Measurements from ENCODE around the gene FHOD3. TPM values are rescaled to one million over a fixed set of nuclear protein-coding genes. Genes with fewer than 3 reads are reported as not detected.

Gene FHOD3
- polyA plus RNA-seq, 2 of the 4 experiments (the other 2 are of a cell fraction) = 2.5 to 3.6 TPM

GRCh38 chr18:36627637-36628036, 330.1 kb downstream of the FHOD3 start (continued):
- TF ChIP-seq E2F6 (IDR thresholded peaks at IDR 0.05; ENCODE audit: borderline replicate concordance, low read depth) = no peak

- Histone ChIP-seq H3K4me2 (no peak overlapping the region), H3K4me1 (no peaks in the 10 kb centered on the region), H3K9me3 (no peaks in the 10 kb centered on the region), H3K4me3 (no peak overlapping the region), H3K27ac (no peak overlapping the region)
- ATAC-seq (no peak), FAIRE-seq (no peak), DNase-seq (ENCODE audit: low read depth in 1 of 2, low spot score in 1 of 2) (no peak)
- CTCF ChIA-PET = no interaction called here
- TF ChIP-seq CEBPB (IDR thresholded peaks at IDR 0.05) = no peak
- TF ChIP-seq NPAS2 (CRISPR knock-in tag; IDR thresholded peaks at IDR 0.05; ENCODE audit: borderline replicate concordance) = no peak
- TF ChIP-seq POLR2A (IDR thresholded peaks at IDR 0.05; ENCODE audit: low read length) = no peak
- no peak for TF ChIP-seq HOXB13 (CRISPR knock-in tag; IDR thresholded peaks at IDR 0.05; ENCODE audit: low read depth)
- no peak for TF ChIP-seq MYC (IDR thresholded peaks at IDR 0.05; ENCODE audit: borderline replicate concordance, low read length)
- TF ChIP-seq PHF8 (IDR thresholded peaks at IDR 0.05; ENCODE audit: borderline replicate concordance, low read depth) = no peak
- no peak for TF ChIP-seq SREBF2 (IDR thresholded peaks at IDR 0.05)
- no peak for TF ChIP-seq RARB (CRISPR knock-in tag; IDR thresholded peaks at IDR 0.05)
- no peak for TF ChIP-seq MAFK (IDR thresholded peaks at IDR 0.05; ENCODE audit: partially characterized antibody)
- no peak for TF ChIP-seq EHF (CRISPR knock-in tag; IDR thresholded peaks at IDR 0.05)
- no peak for TF ChIP-seq NR3C1 (IDR thresholded peaks at IDR 0.05)
- POLR2A ChIA-PET = no interaction called here
- 31% methylated on average over 2 of the region's 2 CpGs for WGBS (ENCODE audit: missing lambda C conversion rate)
Observed at GRCh38 chr18:36628435-36629137, 331.1 kb downstream of the FHOD3 start.

- no peak overlapping the region for H3K4me3 ChIP-seq
- no peak overlapping the region for H3K4me2 ChIP-seq
- no peak overlapping the region for H3K27ac ChIP-seq
- H3K9me3 ChIP-seq = no peaks in the 10 kb centered on the region
- FAIRE-seq = no peak
- TF ChIP-seq ELK1 (IDR thresholded peaks at IDR 0.05; ENCODE audit: low read depth, low read length) = no peak
- no peak for TF ChIP-seq KDM5A (IDR thresholded peaks at IDR 0.05)
- TF ChIP-seq SREBF2 (IDR thresholded peaks at IDR 0.05) = no peak
- no peak for TF ChIP-seq PHF8 (IDR thresholded peaks at IDR 0.05; ENCODE audit: borderline replicate concordance, low read depth)
- no peak for TF ChIP-seq NPAS2 (CRISPR knock-in tag; IDR thresholded peaks at IDR 0.05; ENCODE audit: borderline replicate concordance)
- TF ChIP-seq HES2 (IDR thresholded peaks at IDR 0.05) = no peak
- no peak for TF ChIP-seq ZC3H11A (IDR thresholded peaks at IDR 0.05)
- TF ChIP-seq POLR2AphosphoS2 (conservative IDR thresholded peaks at IDR 0.05; ENCODE audit: low read length) = no peak
- no peak for DNase-seq (ENCODE audit: low read depth in 1 of 2, low spot score in 1 of 2)
- no peaks in the 10 kb centered on the region for H3K4me1 ChIP-seq
- no peak for ATAC-seq
- WGBS (ENCODE audit: missing lambda C conversion rate) = 39% methylated on average over 4 of the region's 4 CpGs
- CTCF ChIA-PET = no interaction called here
- POLR2A ChIA-PET = no interaction called here
Observed at GRCh38 chr18:36629138-36629530, 331.6 kb downstream of the FHOD3 start.

- POLR2A ChIA-PET = no interaction called here
- no peak overlapping the region for H3K27ac ChIP-seq
- 32% methylated on average over 4 of the region's 4 CpGs for WGBS (ENCODE audit: missing lambda C conversion rate)
- TF ChIP-seq CHD4 (IDR thresholded peaks at IDR 0.05; ENCODE audit: borderline replicate concordance) (no peak), SMC3 (IDR thresholded peaks at IDR 0.05) (no peak), HES2 (IDR thresholded peaks at IDR 0.05) (no peak), HOXB13 (CRISPR knock-in tag; IDR thresholded peaks at IDR 0.05; ENCODE audit: low read depth) (no peak), FOSB (CRISPR knock-in tag; IDR thresholded peaks at IDR 0.05) (no peak), JUNB (IDR thresholded peaks at IDR 0.05) (no peak), HEYL (CRISPR knock-in tag; IDR thresholded peaks at IDR 0.05) (no peak), MYC (IDR thresholded peaks at IDR 0.05; ENCODE audit: borderline replicate concordance, low read length) (no peak)
- no peak overlapping the region for H3K4me2 ChIP-seq
- no peak for ATAC-seq
- no peak for FAIRE-seq
- CTCF ChIA-PET = no interaction called here
- no peaks in the 10 kb centered on the region for H3K4me1 ChIP-seq
- DNase-seq (ENCODE audit: low read depth in 1 of 2, low spot score in 1 of 2) = no peak
- H3K4me3 ChIP-seq = no peak overlapping the region
- H3K9me3 ChIP-seq = no peaks in the 10 kb centered on the region
Observed at GRCh38 chr18:36629836-36630235, 332.3 kb downstream of the FHOD3 start.
